GM12891 (cell line): ENCODE data around the gene TSC22D3.

Source experiments
- POLR2A ChIP-seq: IDR thresholded peaks from 2 replicates; pipeline ENCODE4 v1.6.1; 2011; ENCODE audit warnings: low read depth, low read length, control low read depth
- POLR2AphosphoS5 ChIP-seq: IDR thresholded peaks from 2 replicates; pipeline ENCODE4 v1.6.1; 2011; ENCODE audit warnings: low read depth, low read length, control low read depth

DNA sequence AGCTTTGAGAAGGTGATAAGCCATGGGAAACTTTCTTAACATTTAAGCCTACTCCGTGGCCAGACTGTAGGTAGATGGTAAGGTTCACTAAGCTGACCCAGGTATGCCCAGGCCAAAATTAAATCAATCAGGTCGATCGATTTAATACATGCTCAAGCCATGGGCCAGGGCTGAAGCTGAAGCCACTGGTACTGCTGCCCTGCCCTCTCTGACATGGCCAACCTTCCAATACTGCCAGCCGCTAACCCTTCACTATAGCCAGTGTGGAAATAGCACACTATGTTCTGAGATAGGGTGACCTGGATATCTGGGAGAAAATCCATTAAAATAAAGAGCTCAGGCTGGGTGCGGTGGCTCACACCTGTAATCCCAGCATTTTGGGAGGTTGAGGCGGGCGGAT is 31.6 kb downstream of the TSC22D3 start:
- no peak for TF ChIP-seq POLR2A
- TF ChIP-seq POLR2AphosphoS5, result no peak
